K562 (cell line): ENCODE data around the gene RPRD1B. TPM values are rescaled to one million over a fixed set of nuclear protein-coding genes. Genes with fewer than 3 reads are reported as not detected.

ENCODE experiments used
- CHD4 ChIP-seq: fragments of 200-600 bp; sonication (generic); IDR thresholded peaks from 3 replicates; pipeline ENCODE4 v1.6.1; 2012; ENCODE audit warnings: low read depth, mild to moderate bottlenecking, mixed read lengths, low read length, inconsistent platforms; ENCODE audit not compliant: insufficient read depth, insufficient replicate concordance, poor library complexity, severe bottlenecking
- EWSR1 ChIP-seq: fragments of 450-650 bp; IDR thresholded peaks from 2 replicates; pipeline ENCODE4 v1.6.1; 2018; ENCODE audit warnings: borderline replicate concordance, mild to moderate bottlenecking, low read depth, moderate library complexity; ENCODE audit not compliant: partially characterized antibody
- FOXJ3 ChIP-seq: sonication (generic); formaldehyde crosslinking; IDR thresholded peaks from 2 replicates; pipeline ENCODE4 v1.4.0; 2020; ENCODE audit warnings: mild to moderate bottlenecking, missing genetic modification reagents
- PHB2 ChIP-seq: fragments of 450-650 bp; IDR thresholded peaks from 2 replicates; pipeline ENCODE4 v1.6.1; 2017; ENCODE audit warnings: low read depth
- SMARCB1 ChIP-seq: IDR thresholded peaks from 2 replicates; pipeline ENCODE4 v1.6.1; 2011; ENCODE audit warnings: improper control_type of control experiment, low read depth; ENCODE audit not compliant: insufficient read length
- SMARCC2 ChIP-seq: fragments of 450-650 bp; IDR thresholded peaks from 2 replicates; pipeline ENCODE4 v1.6.1; 2017; ENCODE audit warnings: antibody characterized with exemption, moderate library complexity, mild to moderate bottlenecking, low read depth
- SMARCE1 ChIP-seq: fragments of 450-650 bp; IDR thresholded peaks from 2 replicates; pipeline ENCODE4 v1.7.1; 2016; ENCODE audit warnings: mild to moderate bottlenecking
- SRSF7 ChIP-seq: fragments of 200-400 bp; formaldehyde crosslinking; optimal IDR thresholded peaks from 2 replicates; pipeline ENCODE3; 2017; ENCODE audit warnings: mild to moderate bottlenecking, low read depth, low read length
- ZFP36 ChIP-seq: fragments of 150-350 bp; IDR thresholded peaks from 2 replicates; pipeline ENCODE4 v1.6.1; 2018; ENCODE audit warnings: low read length, low read depth; ENCODE audit not compliant: partially characterized antibody
- ZFPM2 ChIP-seq: fragments of 250-450 bp; sonication (Bioruptor Pico); IDR thresholded peaks from 2 replicates; pipeline ENCODE4 v1.5.1; 2022; ENCODE audit warnings: mild to moderate bottlenecking
- ZNF23 ChIP-seq: fragments of 250-450 bp; sonication (Bioruptor Pico); IDR thresholded peaks from 2 replicates; pipeline ENCODE4 v1.4.0; 2020; ENCODE audit warnings: mild to moderate bottlenecking
- ZNF584 ChIP-seq: fragments of 200-800 bp; sonication (Bioruptor generic); IDR thresholded peaks from 2 replicates; pipeline ENCODE4 v1.6.1; 2016; ENCODE audit warnings: low read depth, mild to moderate bottlenecking, missing genetic modification characterization, missing compliant biosample characterization
- ZNF589 ChIP-seq: fragments of 200-800 bp; sonication (Bioruptor generic); IDR thresholded peaks from 2 replicates; pipeline ENCODE4 v1.6.1; 2016; ENCODE audit warnings: low read depth, missing genetic modification characterization, missing compliant biosample characterization
- ZNF785 ChIP-seq: fragments of 250-450 bp; sonication (Bioruptor Pico); IDR thresholded peaks from 2 replicates; pipeline ENCODE4 v1.4.0; 2020; ENCODE audit warnings: mild to moderate bottlenecking
- polyA plus RNA-seq, 8 experiments: library from polyadenylated mRNA; depleted of rRNA in 4 of 8; stranded (reverse) in 5 of 8; unstranded in 3 of 8; fragments of >200 nt; fragmentation: Nextera tagmentation in 2 of 8; fragmentation: Illumina TruSeq in 1 of 8; extraction: Ambion mirVana in 2 of 8; extraction: Trizol in 1 of 8; gene quantifications; 2 replicates each; pipeline versions ENCODE4 v1.2.1 to v1.2.3, GENCODE V29; 2011 to 2014; ENCODE audit warnings: inconsistent platforms in 1 of 8, missing spikeins in 1 of 8
- total RNA-seq, 7 experiments: library from RNA; depleted of rRNA in 6 of 7; stranded (reverse); fragments of >200 nt in 6 of 7; fragmentation: Illumina TruSeq in 2 of 7; extraction: Trizol in 2 of 7; gene quantifications; 2 replicates each; pipeline versions ENCODE4 v1.2.1 to v1.2.3, GENCODE V29; 2011 to 2021; ENCODE audit warnings: low replicate concordance in 1 of 7
- TF ChIP-seq, protein P1 (sequence below): fragments of 450-650 bp; IDR thresholded peaks from 2 replicates; pipeline ENCODE4 v1.6.1; 2016; ENCODE audit warnings: antibody characterized with exemption
- TF ChIP-seq, protein P2 (sequence below): sonication (generic); formaldehyde crosslinking; IDR thresholded peaks from 2 replicates; pipeline ENCODE4 v1.8.0; 2022; ENCODE audit warnings: mild to moderate bottlenecking, missing genetic modification reagents

Gene RPRD1B
- total and polyA plus RNA-seq, 9 of the 15 experiments (the other 6 are each of a cell fraction or from before 2014, with no cell fraction given): 5.5 to 43.0 (median 24.4) TPM

DNA sequence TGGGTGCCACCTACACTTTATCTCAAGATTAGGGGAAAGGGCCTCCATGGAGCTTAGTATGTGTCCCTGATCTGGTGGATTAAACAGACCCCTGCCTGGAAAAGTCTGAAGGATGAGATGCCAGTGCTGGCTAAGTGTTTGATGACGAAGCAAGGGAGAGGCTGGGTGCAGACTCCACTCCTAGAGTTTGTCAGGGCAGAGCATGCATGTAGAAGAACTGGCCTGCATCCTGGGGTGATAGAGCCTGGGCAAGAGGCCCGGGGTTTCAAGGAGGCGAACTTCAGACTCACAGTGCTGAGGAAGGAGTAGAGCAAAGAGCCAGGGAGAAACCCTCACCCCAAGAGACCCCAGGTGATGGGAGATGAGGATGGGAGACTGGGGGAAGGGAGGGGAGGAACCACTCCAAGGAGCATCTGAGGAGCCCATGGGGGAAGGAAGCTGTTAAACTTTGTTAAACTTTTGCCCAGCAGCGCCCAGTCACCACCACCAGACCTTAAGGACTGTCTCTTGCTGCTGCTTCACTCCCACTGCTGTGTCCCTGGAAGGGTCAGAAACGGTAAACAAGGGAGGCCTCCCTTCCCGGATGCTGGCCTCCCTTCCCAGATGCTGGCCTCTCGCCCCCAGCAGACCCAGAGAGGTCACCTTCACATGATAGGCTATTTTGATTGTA, 61.6 kb downstream of the RPRD1B start (continued):
- TF ChIP-seq ZNF23 (CRISPR knock-in tag): no peak
- TF ChIP-seq, protein P1, sequence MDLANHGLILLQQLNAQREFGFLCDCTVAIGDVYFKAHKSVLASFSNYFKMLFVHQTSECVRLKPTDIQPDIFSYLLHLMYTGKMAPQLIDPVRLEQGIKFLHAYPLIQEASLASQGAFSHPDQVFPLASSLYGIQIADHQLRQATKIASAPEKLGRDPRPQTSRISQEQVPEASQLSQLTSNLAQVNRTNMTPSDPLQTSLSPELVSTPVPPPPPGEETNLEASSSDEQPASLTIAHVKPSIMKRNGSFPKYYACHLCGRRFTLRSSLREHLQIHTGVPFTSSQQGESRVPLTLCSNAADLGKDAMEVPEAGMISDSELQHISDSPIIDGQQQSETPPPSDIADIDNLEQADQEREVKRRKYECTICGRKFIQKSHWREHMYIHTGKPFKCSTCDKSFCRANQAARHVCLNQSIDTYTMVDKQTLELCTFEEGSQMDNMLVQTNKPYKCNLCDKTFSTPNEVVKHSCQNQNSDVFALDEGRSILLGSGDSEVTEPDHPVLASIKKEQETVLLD: no peak
- TF ChIP-seq ZFPM2 (CRISPR knock-in tag): no peak
- no peak for TF ChIP-seq FOXJ3
- TF ChIP-seq ZNF785: no peak
- no peak for TF ChIP-seq SMARCC2
- TF ChIP-seq, protein P2, sequence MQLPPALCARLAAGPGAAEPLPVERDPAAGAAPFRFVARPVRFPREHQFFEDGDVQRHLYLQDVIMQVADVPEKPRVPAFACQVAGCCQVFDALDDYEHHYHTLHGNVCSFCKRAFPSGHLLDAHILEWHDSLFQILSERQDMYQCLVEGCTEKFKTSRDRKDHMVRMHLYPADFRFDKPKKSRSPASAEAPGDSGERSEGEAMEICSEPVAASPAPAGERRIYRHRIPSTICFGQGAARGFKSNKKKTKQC: no peak
- no peak for TF ChIP-seq PHB2
- TF ChIP-seq SMARCE1: no peak
- no peak for TF ChIP-seq SRSF7
- no peak for TF ChIP-seq ZFP36
- TF ChIP-seq ZNF589 (CRISPR knock-in tag): peak; percentile 32; the same call in 1 of the 2 replicates
- TF ChIP-seq ZNF584 (CRISPR knock-in tag): 0 out of 2 replicates have a peak, but pooled peaks have one; percentile 37
- TF ChIP-seq EWSR1: no peak
- no peak for TF ChIP-seq SMARCB1
- no peak for TF ChIP-seq CHD4
